Stomach smooth muscle (tissue), 2 donors: ENCODE measurements around the gene NDUFA9.

Experiments
- H3K27ac ChIP-seq: one replicate; pipeline ENCODE4 v1.7.0; 2013; ENCODE audit warnings: mild to moderate bottlenecking, low read length, inconsistent platforms
- H3K27me3 ChIP-seq, 2 donors: one replicate each; pipeline ENCODE4 v1.7.0; 2013; ENCODE audit warnings: low read length in 2 of 2; ENCODE audit not compliant: insufficient read depth in 2 of 2, control insufficient read depth in 1 of 2
- H3K36me3 ChIP-seq, 2 donors: one replicate each; pipeline ENCODE4 v1.7.0; 2013; ENCODE audit warnings: low read length in 2 of 2; ENCODE audit not compliant: control insufficient read depth in 2 of 2, insufficient read depth in 2 of 2
- H3K4me1 ChIP-seq: one replicate; pipeline ENCODE4 v1.7.0; 2013; ENCODE audit warnings: low read length; ENCODE audit not compliant: control insufficient read depth, insufficient read depth
- H3K4me3 ChIP-seq, 2 donors: one replicate each; pipeline ENCODE4 v1.7.0; 2013; ENCODE audit warnings: low read length in 2 of 2
- H3K9ac ChIP-seq, 2 donors: one replicate each; pipeline ENCODE4 v1.7.0; 2013; ENCODE audit warnings: low read length in 2 of 2, mild to moderate bottlenecking in 1 of 2
- H3K9me3 ChIP-seq, 2 donors: one replicate each; pipeline ENCODE4 v1.7.0; 2013; ENCODE audit warnings: low read length in 2 of 2; ENCODE audit not compliant: control insufficient read depth in 2 of 2
- donor health status: healthy.
- donor health status: Pancreatic carcinoma.

Gene NDUFA9

DNA sequence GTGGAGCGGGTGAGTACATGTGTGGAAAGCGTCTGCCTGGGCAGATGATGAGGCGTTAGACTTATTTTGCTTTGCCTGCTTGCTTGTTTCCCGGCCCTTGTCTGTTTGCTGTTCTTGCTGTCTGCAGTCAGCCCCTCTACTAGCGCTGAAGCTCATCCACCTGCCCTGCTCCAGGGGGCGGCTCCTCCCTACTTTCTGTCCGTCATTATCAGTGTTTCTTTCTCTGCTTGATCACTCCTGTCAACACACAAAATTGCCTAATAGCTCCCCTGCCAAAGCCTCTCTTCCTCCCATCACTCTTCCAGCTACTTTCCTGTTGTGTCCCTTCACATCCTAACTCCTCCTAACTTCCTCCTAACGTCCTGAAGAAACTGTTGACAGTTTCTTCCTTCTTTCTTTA lies 36.4 kb downstream of the NDUFA9 start:
- H3K27me3 ChIP-seq, result no peaks in the 10 kb centered on the region
- H3K9ac ChIP-seq, result no peak overlapping the region

GRCh38 chr12:4690760-4691159 lies 41.8 kb downstream of the NDUFA9 start:
- Histone ChIP-seq H3K36me3 (peaks cover 18 to 27% of the 10 kb centered on the region in 2 donors), H3K9me3 (no peaks in the 10 kb centered on the region), H3K27ac (no peak overlapping the region), H3K9ac (no peak overlapping the region), H3K4me1 (no peaks in the 10 kb centered on the region), H3K4me3 (no peak overlapping the region), H3K27me3 (no peaks in the 10 kb centered on the region)

More for the DNA sequence above, 36.4 kb downstream of the NDUFA9 start:
- Histone ChIP-seq H3K9me3 (no peaks in the 10 kb centered on the region), H3K4me1 (no peaks in the 10 kb centered on the region), H3K4me3 (no peak overlapping the region), H3K36me3 (peaks cover 48 to 55% of the 10 kb centered on the region in 2 donors), H3K27ac (no peak overlapping the region)
